ENCODE results near the gene FIS1. TPM values are rescaled to one million over a fixed set of nuclear protein-coding genes. Genes with fewer than 3 reads are reported as not detected.

Gene FIS1
- total and polyA plus RNA-seq, 2 experiments from 2014 or later = 130 to 131 TPM

DNA sequence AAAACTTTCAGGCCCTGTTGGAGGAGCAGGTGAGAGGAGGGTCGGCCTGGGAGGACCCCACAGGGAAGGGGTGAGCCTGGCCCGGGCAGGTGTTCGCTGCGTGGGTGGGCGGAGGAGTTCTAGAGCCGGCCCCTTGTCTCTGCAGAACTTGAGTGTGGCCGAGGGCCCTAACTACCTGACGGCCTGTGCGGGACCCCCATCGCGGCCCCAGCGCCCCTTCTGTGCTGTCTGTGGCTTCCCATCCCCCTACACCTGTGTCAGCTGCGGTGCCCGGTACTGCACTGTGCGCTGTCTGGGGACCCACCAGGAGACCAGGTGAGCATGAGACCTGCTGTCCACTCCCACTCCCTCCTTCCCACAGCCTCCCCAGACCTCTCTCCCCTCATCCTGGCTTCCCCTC is 21.4 kb downstream of the FIS1 start:
- Mint-ChIP-seq H3K27me3 (ENCODE audit: insufficient read depth, low read depth, poor library complexity) (peaks cover 9% of the 10 kb centered on the region), H3K4me3 (no peak overlapping the region), H3K36me3 (ENCODE audit: low read depth) (peaks cover 43% of the 10 kb centered on the region), H3K9me3 (no peaks in the 10 kb centered on the region), H3K4me1 (peaks cover 13% of the 10 kb centered on the region), H3K27ac (no peak overlapping the region)
- DNase-seq (ENCODE audit: low spot score) (no peak), ATAC-seq (no peak)
- no peaks in the 10 kb centered on the region for H3K9me2 ChIP-seq (ENCODE audit: insufficient read depth)
- H3K79me2 ChIP-seq (replicated peaks; ENCODE audit: insufficient read depth) = peaks cover 23% of the 10 kb centered on the region
- no peak overlapping the region for H3K4me2 ChIP-seq
- H3K36me3 ChIP-seq (ENCODE audit: insufficient read depth) = peaks cover 12% of the 10 kb centered on the region; the same call in 1 of the 2 replicates
- H3K4me3 ChIP-seq = no peak overlapping the region
- H2AFZ ChIP-seq = no peak overlapping the region
- peaks cover 4% of the 10 kb centered on the region; the same call in 1 of the 2 replicates for H4K20me1 ChIP-seq (replicated peaks; ENCODE audit: insufficient read depth)
- no peaks in the 10 kb centered on the region for H3K27me3 ChIP-seq (ENCODE audit: insufficient read depth)
- H3K4me1 ChIP-seq (ENCODE audit: insufficient read depth) = peaks cover 4% of the 10 kb centered on the region
- H3F3A ChIP-seq (replicated peaks; ENCODE audit: low read depth) = no peaks in the 10 kb centered on the region
- no peak overlapping the region for H3K27ac ChIP-seq (ENCODE audit: low read depth)
- no peak for TF ChIP-seq EZH2 (IDR thresholded peaks at IDR 0.05; ENCODE audit: low read depth, unreplicated experiment)

DNA sequence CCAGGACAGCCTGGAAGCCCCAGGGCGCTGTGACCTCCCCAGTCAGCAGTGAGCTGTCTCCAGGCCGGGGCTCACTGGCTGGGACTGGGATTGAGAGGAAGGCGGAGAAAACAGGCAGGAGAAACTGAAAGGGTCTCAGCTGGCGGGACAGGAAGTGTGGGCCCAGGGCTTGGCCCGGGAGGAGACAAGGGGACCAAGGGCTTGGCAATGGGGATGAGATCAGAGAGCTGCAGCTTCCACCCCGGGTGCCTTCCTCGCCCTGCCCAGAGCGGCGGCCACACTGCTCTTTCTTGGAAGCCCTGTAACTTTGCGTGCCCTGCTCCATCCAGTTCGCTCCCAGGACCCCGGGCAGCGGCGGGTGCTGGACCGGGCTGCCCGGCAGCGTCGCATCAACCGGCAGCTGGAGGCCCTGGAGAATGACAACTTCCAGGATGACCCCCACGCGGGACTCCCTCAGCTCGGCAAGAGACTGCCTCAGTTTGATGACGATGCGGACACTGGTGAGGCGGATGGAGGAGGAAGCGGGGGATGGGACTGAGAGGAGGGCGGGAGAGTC is 22.5 kb downstream of the FIS1 start:
- Histone ChIP-seq H3K4me2 (0 out of 2 replicates have a peak overlapping the region, but pooled peaks have one; percentile 32), H3F3A (replicated peaks; ENCODE audit: low read depth) (no peaks in the 10 kb centered on the region), H3K4me3 (no peak overlapping the region), H3K27ac (ENCODE audit: low read depth) (no peak overlapping the region; the same call in 1 of the 2 replicates), H3K27me3 (ENCODE audit: insufficient read depth) (no peaks in the 10 kb centered on the region), H3K9me2 (ENCODE audit: insufficient read depth) (no peaks in the 10 kb centered on the region), H4K20me1 (replicated peaks; ENCODE audit: insufficient read depth) (peaks cover 4% of the 10 kb centered on the region; the same call in 1 of the 2 replicates), H3K79me2 (replicated peaks; ENCODE audit: insufficient read depth) (peaks cover 26% of the 10 kb centered on the region), H3K36me3 (ENCODE audit: insufficient read depth) (peaks cover 12% of the 10 kb centered on the region; the same call in 1 of the 2 replicates), H2AFZ (no peak overlapping the region), H3K4me1 (ENCODE audit: insufficient read depth) (peaks cover 5% of the 10 kb centered on the region)
- no peak overlapping the region; the same call in 2 of the 3 replicates for H3K4me3 Mint-ChIP-seq
- no peaks in the 10 kb centered on the region for H3K9me3 Mint-ChIP-seq
- H3K27me3 Mint-ChIP-seq (ENCODE audit: insufficient read depth, low read depth, poor library complexity) = peaks cover 13% of the 10 kb centered on the region
- H3K36me3 Mint-ChIP-seq (ENCODE audit: low read depth) = peaks cover 36% of the 10 kb centered on the region
- no peak for TF ChIP-seq ZNF114 (CRISPR knock-in tag; IDR thresholded peaks at IDR 0.05)
- TF ChIP-seq ZNF331 (CRISPR knock-in tag; IDR thresholded peaks at IDR 0.05; ENCODE audit: low read depth) = no peak
- TF ChIP-seq, protein P1, sequence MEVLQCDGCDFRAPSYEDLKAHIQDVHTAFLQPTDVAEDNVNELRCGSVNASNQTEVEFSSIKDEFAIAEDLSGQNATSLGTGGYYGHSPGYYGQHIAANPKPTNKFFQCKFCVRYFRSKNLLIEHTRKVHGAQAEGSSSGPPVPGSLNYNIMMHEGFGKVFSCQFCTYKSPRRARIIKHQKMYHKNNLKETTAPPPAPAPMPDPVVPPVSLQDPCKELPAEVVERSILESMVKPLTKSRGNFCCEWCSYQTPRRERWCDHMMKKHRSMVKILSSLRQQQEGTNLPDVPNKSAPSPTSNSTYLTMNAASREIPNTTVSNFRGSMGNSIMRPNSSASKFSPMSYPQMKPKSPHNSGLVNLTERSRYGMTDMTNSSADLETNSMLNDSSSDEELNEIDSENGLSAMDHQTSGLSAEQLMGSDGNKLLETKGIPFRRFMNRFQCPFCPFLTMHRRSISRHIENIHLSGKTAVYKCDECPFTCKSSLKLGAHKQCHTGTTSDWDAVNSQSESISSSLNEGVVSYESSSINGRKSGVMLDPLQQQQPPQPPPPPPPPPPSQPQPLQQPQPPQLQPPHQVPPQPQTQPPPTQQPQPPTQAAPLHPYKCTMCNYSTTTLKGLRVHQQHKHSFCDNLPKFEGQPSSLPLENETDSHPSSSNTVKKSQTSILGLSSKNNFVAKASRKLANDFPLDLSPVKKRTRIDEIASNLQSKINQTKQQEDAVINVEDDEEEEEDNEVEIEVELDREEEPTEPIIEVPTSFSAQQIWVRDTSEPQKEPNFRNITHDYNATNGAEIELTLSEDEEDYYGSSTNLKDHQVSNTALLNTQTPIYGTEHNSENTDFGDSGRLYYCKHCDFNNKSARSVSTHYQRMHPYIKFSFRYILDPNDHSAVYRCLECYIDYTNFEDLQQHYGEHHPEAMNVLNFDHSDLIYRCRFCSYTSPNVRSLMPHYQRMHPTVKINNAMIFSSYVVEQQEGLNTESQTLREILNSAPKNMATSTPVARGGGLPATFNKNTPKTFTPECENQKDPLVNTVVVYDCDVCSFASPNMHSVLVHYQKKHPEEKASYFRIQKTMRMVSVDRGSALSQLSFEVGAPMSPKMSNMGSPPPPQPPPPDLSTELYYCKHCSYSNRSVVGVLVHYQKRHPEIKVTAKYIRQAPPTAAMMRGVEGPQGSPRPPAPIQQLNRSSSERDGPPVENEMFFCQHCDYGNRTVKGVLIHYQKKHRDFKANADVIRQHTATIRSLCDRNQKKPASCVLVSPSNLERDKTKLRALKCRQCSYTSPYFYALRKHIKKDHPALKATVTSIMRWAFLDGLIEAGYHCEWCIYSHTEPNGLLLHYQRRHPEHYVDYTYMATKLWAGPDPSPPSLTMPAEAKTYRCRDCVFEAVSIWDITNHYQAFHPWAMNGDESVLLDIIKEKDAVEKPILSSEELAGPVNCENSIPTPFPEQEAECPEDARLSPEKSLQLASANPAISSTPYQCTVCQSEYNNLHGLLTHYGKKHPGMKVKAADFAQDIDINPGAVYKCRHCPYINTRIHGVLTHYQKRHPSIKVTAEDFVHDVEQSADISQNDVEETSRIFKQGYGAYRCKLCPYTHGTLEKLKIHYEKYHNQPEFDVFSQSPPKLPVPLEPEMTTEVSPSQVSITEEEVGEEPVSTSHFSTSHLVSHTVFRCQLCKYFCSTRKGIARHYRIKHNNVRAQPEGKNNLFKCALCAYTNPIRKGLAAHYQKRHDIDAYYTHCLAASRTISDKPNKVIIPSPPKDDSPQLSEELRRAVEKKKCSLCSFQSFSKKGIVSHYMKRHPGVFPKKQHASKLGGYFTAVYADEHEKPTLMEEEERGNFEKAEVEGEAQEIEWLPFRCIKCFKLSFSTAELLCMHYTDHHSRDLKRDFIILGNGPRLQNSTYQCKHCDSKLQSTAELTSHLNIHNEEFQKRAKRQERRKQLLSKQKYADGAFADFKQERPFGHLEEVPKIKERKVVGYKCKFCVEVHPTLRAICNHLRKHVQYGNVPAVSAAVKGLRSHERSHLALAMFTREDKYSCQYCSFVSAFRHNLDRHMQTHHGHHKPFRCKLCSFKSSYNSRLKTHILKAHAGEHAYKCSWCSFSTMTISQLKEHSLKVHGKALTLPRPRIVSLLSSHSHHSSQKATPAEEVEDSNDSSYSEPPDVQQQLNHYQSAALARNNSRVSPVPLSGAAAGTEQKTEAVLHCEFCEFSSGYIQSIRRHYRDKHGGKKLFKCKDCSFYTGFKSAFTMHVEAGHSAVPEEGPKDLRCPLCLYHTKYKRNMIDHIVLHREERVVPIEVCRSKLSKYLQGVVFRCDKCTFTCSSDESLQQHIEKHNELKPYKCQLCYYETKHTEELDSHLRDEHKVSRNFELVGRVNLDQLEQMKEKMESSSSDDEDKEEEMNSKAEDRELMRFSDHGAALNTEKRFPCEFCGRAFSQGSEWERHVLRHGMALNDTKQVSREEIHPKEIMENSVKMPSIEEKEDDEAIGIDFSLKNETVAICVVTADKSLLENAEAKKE (CRISPR knock-in tag; IDR thresholded peaks at IDR 0.05) = no peak
- no peak for TF ChIP-seq NANOG (IDR thresholded peaks at IDR 0.05; ENCODE audit: borderline replicate concordance)
- TF ChIP-seq CREB1 (CRISPR knock-in tag; IDR thresholded peaks at IDR 0.05; ENCODE audit: low read depth) = no peak
- no peak for TF ChIP-seq POLR2AphosphoS5 (IDR thresholded peaks at IDR 0.05; ENCODE audit: low read depth)
- TF ChIP-seq, protein P2, sequence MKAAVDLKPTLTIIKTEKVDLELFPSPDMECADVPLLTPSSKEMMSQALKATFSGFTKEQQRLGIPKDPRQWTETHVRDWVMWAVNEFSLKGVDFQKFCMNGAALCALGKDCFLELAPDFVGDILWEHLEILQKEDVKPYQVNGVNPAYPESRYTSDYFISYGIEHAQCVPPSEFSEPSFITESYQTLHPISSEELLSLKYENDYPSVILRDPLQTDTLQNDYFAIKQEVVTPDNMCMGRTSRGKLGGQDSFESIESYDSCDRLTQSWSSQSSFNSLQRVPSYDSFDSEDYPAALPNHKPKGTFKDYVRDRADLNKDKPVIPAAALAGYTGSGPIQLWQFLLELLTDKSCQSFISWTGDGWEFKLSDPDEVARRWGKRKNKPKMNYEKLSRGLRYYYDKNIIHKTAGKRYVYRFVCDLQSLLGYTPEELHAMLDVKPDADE (IDR thresholded peaks at IDR 0.05) = no peak
- no peak overlapping the region; the same call in 1 of the 2 replicates for H3K27ac Mint-ChIP-seq
- ATAC-seq = no peak
- no peak for DNase-seq (ENCODE audit: low spot score)
- H3K4me1 Mint-ChIP-seq = peaks cover 14% of the 10 kb centered on the region
